Ascending aorta (tissue), 2 donors: ENCODE results near the gene AP1S1. TPM values are rescaled to one million over a fixed set of nuclear protein-coding genes. Genes with fewer than 3 reads are reported as not detected.
A peak's percentile ranks its signal among the peaks of the same experiment; 100 is the strongest.

Source experiments
- DNase-seq, 2 donors: peaks; one replicate each; pipeline ENCODE4 v3.0.0-alpha.2; 2019; ENCODE audit warnings: low spot score in 2 of 2
- H3K27ac ChIP-seq, 2 donors: fragments of 200-600 bp; sonication (generic); one replicate each; pipeline ENCODE4 v1.5.1; 2016 to 2017; ENCODE audit warnings: mild to moderate bottlenecking in 1 of 2
- H3K27me3 ChIP-seq: fragments of 200-600 bp; sonication (generic); one replicate; pipeline ENCODE4 v1.5.1; 2017
- H3K36me3 ChIP-seq, 2 donors: fragments of 200-600 bp; sonication (generic); one replicate each; pipeline ENCODE4 v1.5.1; 2016
- H3K4me1 ChIP-seq, 2 donors: fragments of 200-600 bp; sonication (generic); one replicate each; pipeline ENCODE4 v1.5.1; 2016 to 2017; ENCODE audit warnings: mild to moderate bottlenecking in 1 of 2
- H3K4me3 ChIP-seq, 2 donors: fragments of 200-600 bp; sonication (generic); one replicate each; pipeline ENCODE4 v1.5.1; 2016 to 2017; ENCODE audit warnings: mild to moderate bottlenecking in 1 of 2
- H3K9me3 ChIP-seq, 2 donors: fragments of 200-600 bp; sonication (generic); one replicate each; pipeline ENCODE4 v1.5.1; 2016
- intact Hi-C: fragments of 100-400 bp; cut with DNase I; formaldehyde crosslinking; loops from one replicate; pipeline ENCODE4 v1.15.1; 2023
- total RNA-seq: library from RNA; depleted of rRNA; stranded (reverse); fragments of >200 nt; gene quantifications from one replicate; pipeline ENCODE4 v1.1.0, GENCODE V29; 2016
- TF ChIP-seq, protein P1 (sequence below), 3 experiments: fragments of 200-600 bp in 2 of 3; fragments of 450-650 bp in 1 of 3; sonication (generic) in 2 of 3; IDR thresholded peaks; one replicate each; pipeline ENCODE4 v1.5.1; 2016 to 2019; ENCODE audit warnings: antibody characterized with exemption in 3 of 3, mild to moderate bottlenecking in 1 of 3, moderate library complexity in 1 of 3

AP1S1 gene
- total RNA-seq, 1 donor from 2014 or later = 77.4 TPM

DNA sequence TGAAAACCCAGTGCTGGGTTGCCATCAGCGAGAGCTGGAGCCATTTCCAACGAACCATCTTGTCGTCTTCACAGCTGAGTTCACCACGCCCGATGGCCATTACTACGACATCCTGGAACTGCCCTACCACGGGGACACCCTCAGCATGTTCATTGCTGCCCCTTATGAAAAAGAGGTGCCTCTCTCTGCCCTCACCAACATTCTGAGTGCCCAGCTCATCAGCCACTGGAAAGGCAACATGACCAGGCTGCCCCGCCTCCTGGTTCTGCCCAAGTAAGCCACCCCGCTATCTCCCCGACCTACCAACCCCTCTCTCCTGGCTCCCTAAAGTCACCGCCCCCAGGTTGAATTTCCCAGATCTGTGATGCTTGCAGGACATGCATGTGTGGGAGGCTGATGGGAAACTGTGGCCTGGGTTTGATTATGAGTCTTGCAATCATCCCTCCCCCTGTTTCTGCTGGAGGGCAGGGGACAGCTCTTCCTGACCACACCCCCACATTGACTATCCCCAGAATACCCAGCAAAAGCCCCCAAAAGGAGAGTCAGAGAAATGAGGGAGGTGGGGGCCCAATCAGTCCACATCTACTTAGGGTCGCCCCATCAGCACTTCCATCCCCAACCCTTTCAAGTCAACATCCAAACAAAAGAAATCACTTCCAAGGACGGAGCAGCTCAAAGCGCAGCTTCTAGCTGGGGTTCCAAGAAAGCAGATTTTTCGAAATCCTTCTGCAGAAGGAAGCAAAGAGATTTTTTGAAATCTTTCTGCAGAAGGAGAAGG lies 20.5 kb upstream of the AP1S1 start:
- intact Hi-C loops = no loop called here
- no peaks in the 10 kb centered on the region for H3K27me3 ChIP-seq
- peaks cover 6 to 21% of the 10 kb centered on the region in 2 donors for H3K4me1 ChIP-seq
- no peaks in the 10 kb centered on the region for H3K9me3 ChIP-seq
- peak overlapping the region in 1 of 2 donors; percentile 14 for H3K27ac ChIP-seq
- peaks cover 55 to 80% of the 10 kb centered on the region in 2 donors for H3K36me3 ChIP-seq
- TF ChIP-seq, protein P1, sequence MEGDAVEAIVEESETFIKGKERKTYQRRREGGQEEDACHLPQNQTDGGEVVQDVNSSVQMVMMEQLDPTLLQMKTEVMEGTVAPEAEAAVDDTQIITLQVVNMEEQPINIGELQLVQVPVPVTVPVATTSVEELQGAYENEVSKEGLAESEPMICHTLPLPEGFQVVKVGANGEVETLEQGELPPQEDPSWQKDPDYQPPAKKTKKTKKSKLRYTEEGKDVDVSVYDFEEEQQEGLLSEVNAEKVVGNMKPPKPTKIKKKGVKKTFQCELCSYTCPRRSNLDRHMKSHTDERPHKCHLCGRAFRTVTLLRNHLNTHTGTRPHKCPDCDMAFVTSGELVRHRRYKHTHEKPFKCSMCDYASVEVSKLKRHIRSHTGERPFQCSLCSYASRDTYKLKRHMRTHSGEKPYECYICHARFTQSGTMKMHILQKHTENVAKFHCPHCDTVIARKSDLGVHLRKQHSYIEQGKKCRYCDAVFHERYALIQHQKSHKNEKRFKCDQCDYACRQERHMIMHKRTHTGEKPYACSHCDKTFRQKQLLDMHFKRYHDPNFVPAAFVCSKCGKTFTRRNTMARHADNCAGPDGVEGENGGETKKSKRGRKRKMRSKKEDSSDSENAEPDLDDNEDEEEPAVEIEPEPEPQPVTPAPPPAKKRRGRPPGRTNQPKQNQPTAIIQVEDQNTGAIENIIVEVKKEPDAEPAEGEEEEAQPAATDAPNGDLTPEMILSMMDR (IDR thresholded peaks at IDR 0.05) = no peak
- H3K4me3 ChIP-seq = no peak overlapping the region
- DNase-seq = no peak

GRCh38 chr7:101134399-101134980 lies 19.8 kb upstream of the AP1S1 start:
- Histone ChIP-seq H3K36me3 (peaks cover 55 to 75% of the 10 kb centered on the region in 2 donors), H3K27ac (peak overlapping the region in 1 of 2 donors; percentile 14), H3K9me3 (no peaks in the 10 kb centered on the region), H3K4me3 (no peak overlapping the region), H3K27me3 (no peaks in the 10 kb centered on the region), H3K4me1 (peaks cover 6 to 23% of the 10 kb centered on the region in 2 donors)
- intact Hi-C loops = no loop called here
- TF ChIP-seq, protein P1 (IDR thresholded peaks at IDR 0.05) = no peak
- no peak for DNase-seq

- intact Hi-C loops = loop anchor here (1.0 to 5.0 kb wide), 5 partner anchors 10 to 245 kb away; partner anchors contain the start of genes SERPINE1 and TRIM56
- peak in 1 of 2 donors; percentile 63 for DNase-seq
- Histone ChIP-seq H3K36me3 (peaks cover 35 to 47% of the 10 kb centered on the region in 2 donors), H3K4me1 (peaks cover 6 to 15% of the 10 kb centered on the region in 2 donors), H3K9me3 (no peaks in the 10 kb centered on the region), H3K4me3 (peak overlapping the region in 1 of 2 donors; percentile 13), H3K27me3 (no peaks in the 10 kb centered on the region), H3K27ac (peak overlapping the region; percentile 72 to 87)
- TF ChIP-seq, protein P1 (IDR thresholded peaks at IDR 0.05) = no peak
Observed at GRCh38 chr7:101137651-101138212, 16.5 kb upstream of the AP1S1 start.

GRCh38 chr7:101138213-101138870 lies 15.9 kb upstream of the AP1S1 start:
- DNase-seq = peak; percentile 91 to 98
- Histone ChIP-seq H3K4me1 (peaks cover 6 to 15% of the 10 kb centered on the region in 2 donors), H3K36me3 (peaks cover 31 to 42% of the 10 kb centered on the region in 2 donors), H3K4me3 (peak overlapping the region in 1 of 2 donors; percentile 13), H3K27me3 (no peaks in the 10 kb centered on the region), H3K27ac (peak overlapping the region; percentile 72 to 87), H3K9me3 (no peaks in the 10 kb centered on the region)
- intact Hi-C loops = loop anchor here (1.0 to 5.0 kb wide), 5 partner anchors 11 to 246 kb away; partner anchors contain the start of genes SERPINE1 and TRIM56
- TF ChIP-seq, protein P1 (IDR thresholded peaks at IDR 0.05) = peak; percentile 82 to 90 (median 85)

DNA sequence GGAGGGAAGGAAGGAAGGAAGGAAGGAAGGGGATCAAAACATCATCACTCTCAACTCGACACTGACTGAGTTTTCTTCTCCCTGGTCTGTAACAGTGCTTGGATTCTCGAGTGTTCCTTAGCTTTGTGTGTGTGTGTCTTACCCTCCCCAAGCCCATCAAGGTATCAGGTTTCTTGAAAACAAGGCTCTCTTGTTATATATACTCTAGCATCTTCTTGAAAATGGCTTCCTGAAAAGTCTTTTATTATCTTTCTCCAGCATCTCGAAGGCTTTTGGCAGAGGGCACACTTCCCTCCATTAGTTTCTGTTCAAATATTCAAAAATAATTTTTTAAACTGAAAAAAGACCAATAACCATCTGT lies 14.0 kb upstream of the AP1S1 start:
- intact Hi-C loops = no loop called here
- H3K36me3 ChIP-seq = peaks cover 13 to 26% of the 10 kb centered on the region in 2 donors
- no peak for DNase-seq
- H3K4me1 ChIP-seq = peaks cover 6 to 19% of the 10 kb centered on the region in 2 donors
- no peak overlapping the region for H3K4me3 ChIP-seq
- H3K9me3 ChIP-seq = no peaks in the 10 kb centered on the region
- no peaks in the 10 kb centered on the region for H3K27me3 ChIP-seq
- TF ChIP-seq, protein P1 (IDR thresholded peaks at IDR 0.05) = no peak
- no peak overlapping the region for H3K27ac ChIP-seq
